HepG2 (cell line): ENCODE data around the gene ELP5. TPM values are rescaled to one million over a fixed set of nuclear protein-coding genes. Genes with fewer than 3 reads are reported as not detected.

Source experiments
- CBX1 ChIP-seq: IDR thresholded peaks from one replicate; pipeline ENCODE4 v1.6.1; 2016; ENCODE audit warnings: antibody characterized with exemption, low read depth
- CREB3 ChIP-seq: sonication (generic); formaldehyde crosslinking; IDR thresholded peaks from 2 replicates; pipeline ENCODE4 v1.5.0; 2020; ENCODE audit warnings: missing genetic modification reagents
- FIP1L1 ChIP-seq: fragments of 200-400 bp; formaldehyde crosslinking; IDR thresholded peaks from 2 replicates; pipeline ENCODE4 v1.6.1; 2018; ENCODE audit warnings: low read depth, mild to moderate bottlenecking, low read length, moderate library complexity, borderline replicate concordance; ENCODE audit not compliant: insufficient read depth
- FOXM1 ChIP-seq: sonication (generic); formaldehyde crosslinking; IDR thresholded peaks from 2 replicates; pipeline ENCODE4 v1.5.0; 2020; ENCODE audit warnings: missing genetic modification reagents
- GABPB1 ChIP-seq: IDR thresholded peaks from 2 replicates; pipeline ENCODE4 v1.6.1; 2016; ENCODE audit warnings: mild to moderate bottlenecking, missing genetic modification reagents, moderate library complexity, missing compliant biosample characterization
- HHEX ChIP-seq: IDR thresholded peaks from 2 replicates; pipeline ENCODE4 v1.6.1; 2016; ENCODE audit warnings: control low read depth
- HOXA3 ChIP-seq: sonication (generic); formaldehyde crosslinking; IDR thresholded peaks from 2 replicates; pipeline ENCODE4 v1.5.0; 2020; ENCODE audit warnings: missing genetic modification reagents
- PRPF4 ChIP-seq: fragments of 200-400 bp; formaldehyde crosslinking; IDR thresholded peaks from 2 replicates; pipeline ENCODE4 v1.6.1; 2016; ENCODE audit warnings: low read length, low read depth; ENCODE audit not compliant: poor library complexity, severe bottlenecking
- SP5 ChIP-seq: IDR thresholded peaks from 2 replicates; pipeline ENCODE4 v1.6.1; 2016; ENCODE audit warnings: low read depth, borderline replicate concordance
- TBP ChIP-seq: sonication (generic); formaldehyde crosslinking; IDR thresholded peaks from 2 replicates; pipeline ENCODE4 v1.5.0; 2020; ENCODE audit warnings: missing genetic modification reagents
- ZBTB4 ChIP-seq: sonication (generic); formaldehyde crosslinking; IDR thresholded peaks from 2 replicates; pipeline ENCODE4 v1.4.0; 2020; ENCODE audit warnings: missing genetic modification reagents, mild to moderate bottlenecking, borderline replicate concordance
- ZC3H4 ChIP-seq: sonication (generic); formaldehyde crosslinking; IDR thresholded peaks from 2 replicates; pipeline ENCODE4 v1.4.0; 2020; ENCODE audit warnings: missing genetic modification reagents, borderline replicate concordance
- ZFP36 ChIP-seq: fragments of 150-350 bp; IDR thresholded peaks from 2 replicates; pipeline ENCODE4 v1.6.1; 2018; ENCODE audit warnings: borderline replicate concordance, low read length, low read depth; ENCODE audit not compliant: partially characterized antibody
- ZNF138 ChIP-seq: sonication (generic); formaldehyde crosslinking; IDR thresholded peaks from 2 replicates; pipeline ENCODE4 v1.5.0; 2020; ENCODE audit warnings: mild to moderate bottlenecking, low read depth, missing genetic modification reagents
- ZNF326 ChIP-seq: sonication (generic); formaldehyde crosslinking; IDR thresholded peaks from 2 replicates; pipeline ENCODE4 v1.4.0; 2020; ENCODE audit warnings: missing genetic modification reagents, borderline replicate concordance
- ZNF543 ChIP-seq: sonication (generic); formaldehyde crosslinking; IDR thresholded peaks from 2 replicates; pipeline ENCODE4 v1.4.0; 2020; ENCODE audit warnings: mild to moderate bottlenecking, missing genetic modification reagents
- ZNF558 ChIP-seq: sonication (generic); formaldehyde crosslinking; IDR thresholded peaks from 2 replicates; pipeline ENCODE4 v1.9.0; 2022; ENCODE audit warnings: mild to moderate bottlenecking, missing genetic modification reagents, borderline replicate concordance
- ZNF646 ChIP-seq: sonication (generic); formaldehyde crosslinking; IDR thresholded peaks from 2 replicates; pipeline ENCODE4 v1.9.0; 2021; ENCODE audit warnings: mild to moderate bottlenecking, missing genetic modification reagents
- ZNF776 ChIP-seq: sonication (generic); formaldehyde crosslinking; IDR thresholded peaks from 2 replicates; pipeline ENCODE4 v1.4.0; 2020; ENCODE audit warnings: mild to moderate bottlenecking, missing genetic modification reagents
- ZNF788 ChIP-seq: sonication (generic); formaldehyde crosslinking; IDR thresholded peaks from 2 replicates; pipeline ENCODE4 v1.5.0; 2020; ENCODE audit warnings: mild to moderate bottlenecking, missing genetic modification reagents, borderline replicate concordance
- ZNF792 ChIP-seq: IDR thresholded peaks from 2 replicates; pipeline ENCODE4 v1.6.1; 2016
- polyA plus RNA-seq, 8 experiments: library from polyadenylated mRNA; depleted of rRNA in 3 of 8; stranded (reverse) in 7 of 8; unstranded in 1 of 8; fragments of >200 nt; fragmentation: Illumina TruSeq in 4 of 8; extraction: Trizol in 4 of 8; gene quantifications; 2 replicates each; pipeline versions ENCODE4 v1.2.1 to v1.2.3, GENCODE V29; 2011 to 2016; ENCODE audit warnings: low read depth in 4 of 8, missing spikeins in 1 of 8, mixed read lengths in 1 of 8; ENCODE audit not compliant: insufficient read depth in 1 of 8
- total RNA-seq, 5 experiments: library from RNA; depleted of rRNA; stranded (reverse); fragments of >200 nt; fragmentation: Illumina TruSeq; extraction: Trizol; gene quantifications; 2 replicates each; pipeline ENCODE4 v1.2.3, GENCODE V29; 2016; ENCODE audit warnings: low read depth in 1 of 5

ELP5 gene
- total and polyA plus RNA-seq, 2 of the 13 experiments (the other 11 are each of a cell fraction or from before 2014, with no cell fraction given), result 67.6 to 69.8 TPM

GRCh38 chr17:7237761-7238419 lies 14.1 kb upstream of the ELP5 start (continued):
- TF ChIP-seq ZNF543 (CRISPR knock-in tag) (no peak), SP5 (CRISPR knock-in tag) (peak; percentile 64; the same call in 1 of the 2 replicates), GABPB1 (CRISPR knock-in tag) (peak; percentile 70; the same call in 1 of the 2 replicates), ZNF792 (CRISPR knock-in tag) (no peak), ZNF646 (CRISPR knock-in tag) (no peak), CBX1 (peak; percentile 37), PRPF4 (peak; percentile 87), CREB3 (CRISPR knock-in tag) (no peak), ZNF788 (CRISPR knock-in tag) (no peak), ZNF326 (no peak), ZC3H4 (CRISPR knock-in tag) (no peak), ZNF776 (CRISPR knock-in tag) (0 out of 2 replicates have a peak, but pooled peaks have one; percentile 40), ZFP36 (no peak), FIP1L1 (no peak), ZNF558 (CRISPR knock-in tag) (no peak), FOXM1 (CRISPR knock-in tag) (no peak), HHEX (CRISPR knock-in tag) (no peak), ZBTB4 (CRISPR knock-in tag) (no peak), HOXA3 (CRISPR knock-in tag) (peak; percentile 54), ZNF138 (CRISPR knock-in tag) (no peak), TBP (CRISPR knock-in tag) (no peak)
